H9 (cell line): ENCODE measurements around the gene PRTN3. TPM values are rescaled to one million over a fixed set of nuclear protein-coding genes. Genes with fewer than 3 reads are reported as not detected.
A peak's percentile ranks its signal among the peaks of the same experiment; 100 is the strongest.

ENCODE experiments used
- DNase-seq: peaks from one replicate; pipeline ENCODE4 v3.0.0-alpha.2; 2017
- H2AFZ ChIP-seq: one replicate; pipeline ENCODE4 v1.6.1; 2013; ENCODE audit warnings: mild to moderate bottlenecking, low read length, control low read depth, moderate library complexity
- H2AK5ac ChIP-seq: 2 replicates; pipeline ENCODE4 v1.6.1; 2013; ENCODE audit warnings: low read length, control low read depth, mixed read lengths; ENCODE audit not compliant: insufficient read length
- H2BK120ac ChIP-seq: one replicate; pipeline ENCODE4 v1.6.1; 2013; ENCODE audit warnings: low read depth, mild to moderate bottlenecking, low read length, control low read depth, inconsistent platforms; ENCODE audit not compliant: poor library complexity, severe bottlenecking
- H2BK12ac ChIP-seq: 2 replicates; pipeline ENCODE4 v1.6.1; 2013; ENCODE audit warnings: low read length, control low read depth, mixed read lengths, low read depth; ENCODE audit not compliant: insufficient read length
- H2BK15ac ChIP-seq: 2 replicates; pipeline ENCODE4 v1.6.1; 2013; ENCODE audit warnings: low read depth, low read length, control low read depth
- H2BK20ac ChIP-seq: one replicate; pipeline ENCODE4 v1.6.1; 2013; ENCODE audit warnings: low read depth, mild to moderate bottlenecking, low read length, control low read depth, inconsistent platforms; ENCODE audit not compliant: poor library complexity, severe bottlenecking
- H2BK5ac ChIP-seq: 2 replicates; pipeline ENCODE4 v1.6.1; 2013; ENCODE audit warnings: low read length, control low read depth, mixed read lengths; ENCODE audit not compliant: insufficient read length
- H3K14ac ChIP-seq: 2 replicates; pipeline ENCODE4 v1.6.1; 2013; ENCODE audit warnings: low read length, control low read depth; ENCODE audit not compliant: insufficient read depth
- H3K18ac ChIP-seq: 2 replicates; pipeline ENCODE4 v1.6.1; 2013; ENCODE audit warnings: low read depth, mild to moderate bottlenecking, mixed read lengths, low read length, control low read depth; ENCODE audit not compliant: insufficient read length
- H3K23ac ChIP-seq: 2 replicates; pipeline ENCODE4 v1.6.1; 2013; ENCODE audit warnings: low read length, control low read depth, mixed read lengths, low read depth; ENCODE audit not compliant: insufficient read length
- H3K23me2 ChIP-seq: 2 replicates; pipeline ENCODE4 v1.6.1; 2013; ENCODE audit warnings: low read depth, mild to moderate bottlenecking, mixed read lengths, low read length, control low read depth; ENCODE audit not compliant: insufficient read length, poor library complexity, severe bottlenecking
- H3K27ac ChIP-seq: 2 replicates; pipeline ENCODE4 v1.5.1; 2013; ENCODE audit warnings: low read length, control low read depth, mixed read lengths, low read depth; ENCODE audit not compliant: insufficient read length
- H3K27me3 ChIP-seq: 2 replicates; pipeline ENCODE4 v1.6.1; 2013; ENCODE audit warnings: low read length, control low read depth, inconsistent platforms; ENCODE audit not compliant: insufficient read depth
- H3K4ac ChIP-seq: 2 replicates; pipeline ENCODE4 v1.6.1; 2013; ENCODE audit warnings: low read depth, mild to moderate bottlenecking, control low read depth, inconsistent platforms, low read length, moderate library complexity
- H3K4me1 ChIP-seq: 2 replicates; pipeline ENCODE4 v1.6.1; 2013; ENCODE audit warnings: low read length, control low read depth, inconsistent platforms; ENCODE audit not compliant: insufficient read depth
- H3K4me2 ChIP-seq: 2 replicates; pipeline ENCODE4 v1.6.1; 2013; ENCODE audit warnings: low read length, control low read depth, mixed read lengths; ENCODE audit not compliant: insufficient read length, insufficient read depth
- H3K56ac ChIP-seq: 2 replicates; pipeline ENCODE4 v1.6.1; 2013; ENCODE audit warnings: low read depth, mild to moderate bottlenecking, mixed read lengths, low read length, control low read depth; ENCODE audit not compliant: insufficient read length
- H3K79me1 ChIP-seq: 2 replicates; pipeline ENCODE4 v1.6.1; 2013; ENCODE audit warnings: low read depth, mild to moderate bottlenecking, moderate library complexity, low read length, control low read depth, inconsistent platforms; ENCODE audit not compliant: insufficient read depth, poor library complexity, severe bottlenecking
- H3K79me2 ChIP-seq: 2 replicates; pipeline ENCODE4 v1.6.1; 2013; ENCODE audit warnings: low read length, control low read depth, inconsistent platforms; ENCODE audit not compliant: insufficient read depth
- H3K9ac ChIP-seq: 2 replicates; pipeline ENCODE4 v1.6.1; 2013; ENCODE audit warnings: low read length, control low read depth, mixed read lengths; ENCODE audit not compliant: insufficient read length; ENCODE audit errors: extremely low read depth
- H3K9me3 ChIP-seq: one replicate; pipeline ENCODE4 v1.6.1; 2013; ENCODE audit warnings: low read depth, low read length, inconsistent platforms; ENCODE audit not compliant: control insufficient read depth
- H3T11ph ChIP-seq: one replicate; pipeline ENCODE4 v1.6.1; 2013; ENCODE audit warnings: mild to moderate bottlenecking, low read length, control low read depth, inconsistent platforms
- H4K20me1 ChIP-seq: one replicate; pipeline ENCODE4 v1.6.1; 2013; ENCODE audit not compliant: control insufficient read depth, insufficient read length, insufficient read depth
- H4K5ac ChIP-seq: 2 replicates; pipeline ENCODE4 v1.6.1; 2013; ENCODE audit warnings: low read depth, mild to moderate bottlenecking, mixed read lengths, low read length, control low read depth; ENCODE audit not compliant: insufficient read length
- H4K8ac ChIP-seq: replicated peaks from 2 replicates; pipeline ENCODE4 v1.6.1; 2013; ENCODE audit warnings: low read length, control low read depth, mixed read lengths, low read depth; ENCODE audit not compliant: insufficient read length
- H4K91ac ChIP-seq: 2 replicates; pipeline ENCODE4 v1.6.1; 2013; ENCODE audit warnings: low read depth, mild to moderate bottlenecking, moderate library complexity, mixed read lengths, low read length, control low read depth; ENCODE audit not compliant: insufficient read length
- H3K27ac Mint-ChIP-seq, 3 experiments: 2 replicates in 2 of 3; 3 replicates in 1 of 3; pipeline ENCODE4 v1.8.0; 2020 to 2021; ENCODE audit warnings: mixed read lengths in 3 of 3, mild to moderate bottlenecking in 1 of 3, moderate library complexity in 1 of 3
- H3K27me3 Mint-ChIP-seq: 2 replicates; pipeline ENCODE4 v1.8.0; 2021; ENCODE audit warnings: low read depth, mild to moderate bottlenecking, moderate library complexity, mixed read lengths
- H3K36me3 Mint-ChIP-seq, 3 experiments: 2 replicates in 2 of 3; 3 replicates in 1 of 3; pipeline ENCODE4 v1.8.0; 2020 to 2021; ENCODE audit warnings: low read depth in 3 of 3, mixed read lengths in 3 of 3; ENCODE audit not compliant: insufficient read depth in 1 of 3
- H3K4me1 Mint-ChIP-seq, 2 experiments: 2 replicates each; pipeline ENCODE4 v1.8.0; 2020; ENCODE audit warnings: mixed read lengths in 2 of 2
- H3K4me3 Mint-ChIP-seq, 2 experiments: 2 replicates in 1 of 2; 3 replicates in 1 of 2; pipeline ENCODE4 v1.8.0; 2020 to 2021; ENCODE audit warnings: mild to moderate bottlenecking in 2 of 2, mixed read lengths in 2 of 2, moderate library complexity in 1 of 2
- H3K9me3 Mint-ChIP-seq, 2 experiments: 2 replicates in 1 of 2; 3 replicates in 1 of 2; pipeline ENCODE4 v1.8.0; 2020; ENCODE audit warnings: mild to moderate bottlenecking in 2 of 2, mixed read lengths in 2 of 2, moderate library complexity in 1 of 2
- WGBS: extraction: QIAGEN DNeasy Blood & Tissue Kit; methylation state at CpG from one replicate; pipeline ENCODE4 v1.1.7; 2013; ENCODE audit warnings: missing lambda C conversion rate, low lambda C conversion rate, mixed read lengths; ENCODE audit not compliant: insufficient read length; ENCODE audit errors: extremely low coverage; 5-methylcytosine and 5-hydroxymethylcytosine counted together
- total RNA-seq: library from RNA; stranded (reverse); gene quantifications from 2 replicates; pipeline ENCODE4 v1.2.1, GENCODE V29; 2021
- TF ChIP-seq, protein P1 (sequence below): fragments of 200-600 bp; sonication (generic); conservative IDR thresholded peaks from 3 replicates; pipeline ENCODE4 v1.8.0; 2021; ENCODE audit warnings: antibody characterized with exemption, mild to moderate bottlenecking

Gene PRTN3
- total RNA-seq, 1 experiment from 2014 or later = 0.31 TPM

DNA sequence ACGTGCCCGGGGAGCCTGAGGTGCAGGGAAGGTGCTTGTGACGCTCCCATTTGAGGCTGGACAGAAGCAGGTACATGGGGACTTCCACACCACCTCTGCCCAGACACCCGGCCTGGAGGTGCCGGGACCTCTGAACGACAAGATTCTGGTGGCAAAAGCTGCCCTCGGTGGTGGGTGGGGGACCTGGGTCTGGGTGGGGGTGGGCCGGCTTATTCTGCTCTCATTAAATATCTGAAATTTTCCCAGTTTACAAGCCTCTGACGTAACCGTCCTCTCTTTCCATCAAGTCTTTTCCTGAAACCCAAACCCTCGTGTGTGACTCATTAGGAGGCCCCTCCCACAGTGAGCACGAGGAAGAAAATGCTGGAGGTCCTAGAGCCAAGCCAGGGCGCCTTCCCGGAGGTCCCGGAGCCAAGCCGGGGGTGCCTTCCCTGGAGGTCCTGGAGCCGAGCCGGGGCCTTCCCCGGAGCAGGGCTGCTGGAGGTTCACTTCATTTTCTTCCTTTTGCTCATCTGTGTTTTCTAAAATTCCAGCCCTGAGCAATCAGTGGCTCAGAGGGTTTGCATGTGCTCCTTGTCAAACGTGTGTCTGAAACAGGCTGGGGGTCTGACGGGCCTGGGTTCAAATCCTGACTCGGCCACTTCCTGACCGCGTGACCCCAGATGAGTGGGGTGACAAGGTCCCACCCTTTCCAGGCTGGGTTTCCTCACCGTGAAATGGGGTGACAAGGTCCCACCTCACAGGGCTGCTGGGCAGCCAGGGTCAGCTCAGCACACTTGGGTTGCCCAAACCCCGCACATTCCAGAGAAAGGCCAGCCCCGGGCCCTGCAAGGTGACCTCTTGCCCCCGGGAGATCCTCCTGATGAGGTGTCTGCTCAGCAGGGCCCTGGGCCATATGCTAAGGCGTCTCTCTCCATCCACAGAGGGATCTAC is 28.7 kb downstream of the PRTN3 start:
- Histone ChIP-seq H2BK15ac (no peak overlapping the region), H4K8ac (no peak overlapping the region), H3K4me1 (no peaks in the 10 kb centered on the region), H4K20me1 (no peaks in the 10 kb centered on the region), H3K79me2 (no peaks in the 10 kb centered on the region), H4K91ac (no peak overlapping the region), H3K23me2 (no peaks in the 10 kb centered on the region), H3K14ac (no peak overlapping the region), H3K56ac (no peak overlapping the region), H4K5ac (no peak overlapping the region), H2BK120ac (no peak overlapping the region), H2BK20ac (no peak overlapping the region), H3K27ac (no peak overlapping the region), H3K27me3 (no peaks in the 10 kb centered on the region), H2BK5ac (no peak overlapping the region), H3K23ac (no peak overlapping the region), H3K9ac (no peak overlapping the region), H2AK5ac (no peak overlapping the region), H2BK12ac (no peak overlapping the region), H3K4ac (no peak overlapping the region), H3K4me2 (no peak overlapping the region), H3K9me3 (no peaks in the 10 kb centered on the region), H2AFZ (no peak overlapping the region), H3K79me1 (no peaks in the 10 kb centered on the region), H3K18ac (no peak overlapping the region), H3T11ph (no peak overlapping the region)
- TF ChIP-seq, protein P1, sequence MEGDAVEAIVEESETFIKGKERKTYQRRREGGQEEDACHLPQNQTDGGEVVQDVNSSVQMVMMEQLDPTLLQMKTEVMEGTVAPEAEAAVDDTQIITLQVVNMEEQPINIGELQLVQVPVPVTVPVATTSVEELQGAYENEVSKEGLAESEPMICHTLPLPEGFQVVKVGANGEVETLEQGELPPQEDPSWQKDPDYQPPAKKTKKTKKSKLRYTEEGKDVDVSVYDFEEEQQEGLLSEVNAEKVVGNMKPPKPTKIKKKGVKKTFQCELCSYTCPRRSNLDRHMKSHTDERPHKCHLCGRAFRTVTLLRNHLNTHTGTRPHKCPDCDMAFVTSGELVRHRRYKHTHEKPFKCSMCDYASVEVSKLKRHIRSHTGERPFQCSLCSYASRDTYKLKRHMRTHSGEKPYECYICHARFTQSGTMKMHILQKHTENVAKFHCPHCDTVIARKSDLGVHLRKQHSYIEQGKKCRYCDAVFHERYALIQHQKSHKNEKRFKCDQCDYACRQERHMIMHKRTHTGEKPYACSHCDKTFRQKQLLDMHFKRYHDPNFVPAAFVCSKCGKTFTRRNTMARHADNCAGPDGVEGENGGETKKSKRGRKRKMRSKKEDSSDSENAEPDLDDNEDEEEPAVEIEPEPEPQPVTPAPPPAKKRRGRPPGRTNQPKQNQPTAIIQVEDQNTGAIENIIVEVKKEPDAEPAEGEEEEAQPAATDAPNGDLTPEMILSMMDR = no peak
- WGBS = no CpG with 5 or more reads among the region's 29 CpGs
- Mint-ChIP-seq H3K9me3 (peaks cover 6 to 7% of the 10 kb centered on the region in 2 experiments), H3K4me3 (no peak overlapping the region), H3K36me3 (peaks cover 20 to 47% (median 38%) of the 10 kb centered on the region in 3 experiments), H3K27ac (peak overlapping the region in 1 of 3 experiments; percentile 17; a peak in 1 of 7 replicates), H3K4me1 (peaks cover 8 to 22% of the 10 kb centered on the region in 2 experiments), H3K27me3 (no peaks in the 10 kb centered on the region; the same call in 1 of the 2 replicates)
- no peak for DNase-seq
